Ovary (tissue), 3 donors: ENCODE measurements around the gene KIAA0825.

ENCODE experiments used
- POLR2A ChIP-seq: fragments of 450-650 bp; IDR thresholded peaks from one replicate; pipeline ENCODE4 v1.6.1; 2017; ENCODE audit warnings: antibody characterized with exemption, mild to moderate bottlenecking, moderate library complexity
- TF ChIP-seq, protein P1 (sequence below), 3 donors: fragments of 450-650 bp in 2 of 3; fragments of 200-600 bp in 1 of 3; IDR thresholded peaks; one replicate each; pipeline versions ENCODE4 v1.5.1 to v1.8.0; 2016 to 2022; ENCODE audit warnings: antibody characterized with exemption in 3 of 3, mild to moderate bottlenecking in 1 of 3
- donor health status: DM: no; HTN: no; CAD: no.

DNA sequence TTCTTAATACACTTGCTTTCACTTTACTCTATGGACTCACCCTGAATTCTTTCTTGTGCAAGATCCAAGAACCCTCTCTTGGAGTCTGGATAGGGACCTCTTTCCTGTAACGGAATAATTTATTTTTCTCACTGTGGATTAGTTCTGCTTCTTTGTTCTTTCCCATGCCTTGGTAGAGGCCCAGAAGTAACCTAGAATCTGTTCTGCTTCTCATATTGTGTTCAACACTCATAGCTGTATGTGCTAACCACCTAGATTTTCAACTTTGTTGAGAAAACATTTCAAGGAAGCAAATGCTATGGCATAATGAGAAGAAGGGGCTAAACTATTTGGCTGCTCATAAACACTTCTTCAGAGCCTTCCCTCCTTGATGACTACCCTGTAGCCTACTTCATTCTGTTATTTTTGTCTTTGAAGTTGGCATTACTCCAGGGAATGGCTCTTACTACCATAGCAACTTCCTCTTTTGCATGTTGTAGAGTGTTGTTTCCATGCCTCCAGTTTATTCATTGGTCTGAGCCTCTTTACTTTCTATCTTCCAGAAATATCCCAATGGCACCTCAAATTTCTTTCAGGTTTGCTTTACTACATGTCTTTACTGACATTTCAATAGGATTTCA is 74.3 kb downstream of the KIAA0825 start:
- no peak for TF ChIP-seq POLR2A
- TF ChIP-seq, protein P1, sequence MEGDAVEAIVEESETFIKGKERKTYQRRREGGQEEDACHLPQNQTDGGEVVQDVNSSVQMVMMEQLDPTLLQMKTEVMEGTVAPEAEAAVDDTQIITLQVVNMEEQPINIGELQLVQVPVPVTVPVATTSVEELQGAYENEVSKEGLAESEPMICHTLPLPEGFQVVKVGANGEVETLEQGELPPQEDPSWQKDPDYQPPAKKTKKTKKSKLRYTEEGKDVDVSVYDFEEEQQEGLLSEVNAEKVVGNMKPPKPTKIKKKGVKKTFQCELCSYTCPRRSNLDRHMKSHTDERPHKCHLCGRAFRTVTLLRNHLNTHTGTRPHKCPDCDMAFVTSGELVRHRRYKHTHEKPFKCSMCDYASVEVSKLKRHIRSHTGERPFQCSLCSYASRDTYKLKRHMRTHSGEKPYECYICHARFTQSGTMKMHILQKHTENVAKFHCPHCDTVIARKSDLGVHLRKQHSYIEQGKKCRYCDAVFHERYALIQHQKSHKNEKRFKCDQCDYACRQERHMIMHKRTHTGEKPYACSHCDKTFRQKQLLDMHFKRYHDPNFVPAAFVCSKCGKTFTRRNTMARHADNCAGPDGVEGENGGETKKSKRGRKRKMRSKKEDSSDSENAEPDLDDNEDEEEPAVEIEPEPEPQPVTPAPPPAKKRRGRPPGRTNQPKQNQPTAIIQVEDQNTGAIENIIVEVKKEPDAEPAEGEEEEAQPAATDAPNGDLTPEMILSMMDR (IDR thresholded peaks at IDR 0.05) = no peak
